8988T (cell line): ENCODE results near the gene SORCS2.

ENCODE experiments used
- DNase-seq: peaks from one replicate; pipeline ENCODE4 v3.0.0; 2011

Gene SORCS2

GRCh38 chr4:7779432-7779768, 587.1 kb downstream of the SORCS2 start:
- no peak for DNase-seq

DNA sequence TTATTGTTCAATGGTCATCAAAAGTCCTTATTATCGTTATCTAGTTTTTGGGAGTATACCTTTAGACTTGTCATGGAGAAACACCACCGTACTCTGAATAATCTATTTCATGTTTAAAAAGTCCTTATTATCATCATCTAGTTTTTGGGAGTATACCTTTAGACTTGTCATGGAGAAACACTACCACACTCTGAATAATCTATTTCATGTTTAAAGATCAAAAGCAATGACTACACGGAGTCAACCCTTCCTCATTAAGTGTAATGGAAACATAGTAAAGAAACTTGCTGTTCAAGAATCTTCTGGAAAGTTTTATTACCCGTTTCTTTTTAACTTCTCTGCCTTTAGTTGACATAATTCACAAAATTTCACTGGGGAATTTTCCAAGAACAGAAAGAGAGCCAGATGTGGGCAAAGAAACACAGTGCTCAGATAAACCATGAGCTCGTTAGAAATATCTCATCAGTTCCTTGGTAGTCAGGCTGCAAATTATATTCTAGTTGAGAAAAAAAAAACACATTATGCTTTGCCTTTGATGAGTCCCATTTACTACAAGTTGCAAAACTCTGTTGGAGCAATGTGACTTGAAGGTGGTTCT, 588.5 kb downstream of the SORCS2 start:
- DNase-seq: no peak

DNA sequence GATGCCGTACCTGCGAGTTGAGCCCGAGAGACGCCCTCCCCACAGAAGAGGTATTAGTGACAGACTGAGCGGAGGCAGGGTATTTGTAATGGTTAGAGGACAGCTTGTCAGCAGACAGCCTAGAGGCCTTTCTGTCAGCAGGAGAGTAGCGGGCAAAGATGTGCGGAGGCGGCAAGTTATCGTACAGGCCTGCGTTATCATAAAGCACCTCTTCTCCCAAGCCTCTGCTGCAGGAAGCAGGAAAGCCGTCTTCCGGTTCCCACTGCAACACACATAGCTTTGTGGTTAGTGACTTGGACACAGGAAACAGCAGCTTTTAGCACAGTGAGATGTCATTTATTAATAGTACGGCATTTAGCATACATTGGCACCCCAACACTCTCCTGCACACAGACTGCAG, 589.0 kb downstream of the SORCS2 start:
- no peak for DNase-seq

- DNase-seq: no peak
Measured at GRCh38 chr4:7781993-7782392, 589.7 kb downstream of the SORCS2 start.

GRCh38 chr4:7782783-7783182, 590.4 kb downstream of the SORCS2 start:
- no peak for DNase-seq

GRCh38 chr4:7783541-7783940, 591.2 kb downstream of the SORCS2 start:
- DNase-seq: no peak

- no peak for DNase-seq
Measured at GRCh38 chr4:7784131-7784870, 592.0 kb downstream of the SORCS2 start.

GRCh38 chr4:7785017-7785416, 592.7 kb downstream of the SORCS2 start:
- DNase-seq: no peak

- DNase-seq: no peak
Measured at GRCh38 chr4:7786040-7786439, 593.7 kb downstream of the SORCS2 start.

DNA sequence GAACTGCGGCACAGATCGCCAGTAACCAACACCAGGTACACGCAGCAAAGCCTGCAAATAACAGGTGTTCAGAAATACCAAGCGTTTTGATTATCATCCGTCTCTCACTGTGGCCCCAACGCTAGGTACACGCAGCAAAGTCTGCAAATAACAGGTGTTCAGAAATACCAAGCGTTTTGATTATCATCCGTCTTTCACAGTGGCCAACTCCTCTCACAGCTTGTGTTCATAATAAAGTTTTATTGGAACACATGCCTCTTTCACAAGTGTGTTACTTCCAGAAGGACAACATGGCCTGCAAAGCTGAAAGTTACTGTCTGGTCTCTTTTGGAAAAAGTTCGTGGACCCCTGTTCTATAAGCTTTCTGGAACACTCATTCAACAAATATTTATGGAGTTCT, 594.2 kb downstream of the SORCS2 start:
- no peak for DNase-seq

DNA sequence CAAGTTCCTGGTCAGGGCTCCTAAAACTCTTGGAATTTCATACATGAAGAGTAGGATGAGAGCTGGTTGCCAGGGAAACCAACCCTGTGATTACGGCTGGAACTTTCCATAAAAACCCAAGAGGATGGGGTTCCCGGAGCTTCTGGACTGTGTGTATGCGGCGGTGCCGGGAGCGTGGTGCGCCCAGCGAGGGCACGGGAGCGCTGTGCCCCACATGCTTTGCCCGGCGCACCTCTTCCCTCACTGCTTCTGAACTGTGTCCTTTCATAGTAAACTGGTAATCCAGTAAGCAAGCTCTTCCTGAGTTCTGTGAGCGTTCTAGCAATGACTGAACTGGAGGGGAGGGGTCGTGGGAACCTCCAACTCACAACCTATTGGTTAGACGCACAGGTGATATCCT, 594.7 kb downstream of the SORCS2 start:
- no peak for DNase-seq

DNA sequence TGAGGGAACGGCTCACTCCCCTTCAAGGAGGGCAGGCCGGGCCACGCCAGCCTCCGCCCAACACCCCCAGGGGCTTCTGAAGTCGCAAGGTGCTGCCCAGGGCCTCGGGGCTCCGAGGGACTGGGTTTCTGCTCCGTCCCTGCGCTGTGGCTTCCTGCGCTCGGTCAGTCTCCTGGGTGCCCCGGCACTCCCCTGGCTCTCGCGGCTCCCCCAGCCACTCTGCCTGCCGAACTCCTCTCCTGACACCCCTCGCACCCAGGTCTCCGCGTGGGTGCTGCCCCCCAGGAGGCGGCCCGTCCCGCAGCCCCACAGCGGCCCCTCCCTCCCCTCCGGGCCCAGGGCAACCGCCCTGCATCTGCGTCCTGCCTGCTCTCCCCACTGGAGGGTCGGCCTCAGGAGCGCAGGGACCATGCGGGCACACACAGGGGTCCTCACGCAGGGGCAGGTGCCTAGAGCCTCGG, 595.4 kb downstream of the SORCS2 start:
- no peak for DNase-seq

GRCh38 chr4:7788193-7788592, 595.9 kb downstream of the SORCS2 start:
- DNase-seq: no peak

GRCh38 chr4:7788694-7789425, 596.5 kb downstream of the SORCS2 start:
- no peak for DNase-seq

DNA sequence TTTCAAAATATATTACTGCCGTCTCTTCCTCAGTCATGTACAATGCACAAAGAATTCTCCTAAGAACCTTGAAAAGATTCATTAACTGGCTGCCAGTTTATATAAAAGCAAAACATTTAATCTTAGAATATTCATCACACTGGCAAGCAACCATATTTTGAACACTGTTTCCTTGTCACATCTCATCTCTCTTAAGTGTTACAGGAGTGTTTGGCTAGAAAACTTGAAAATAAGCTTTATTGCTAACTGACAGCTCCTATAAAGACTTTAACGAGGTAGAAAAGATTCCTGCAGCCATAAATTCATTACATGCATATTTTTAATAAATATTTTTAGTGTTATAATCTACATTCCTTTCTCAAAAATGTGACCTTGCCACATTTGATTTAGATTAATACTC, 597.7 kb downstream of the SORCS2 start:
- no peak for DNase-seq

DNA sequence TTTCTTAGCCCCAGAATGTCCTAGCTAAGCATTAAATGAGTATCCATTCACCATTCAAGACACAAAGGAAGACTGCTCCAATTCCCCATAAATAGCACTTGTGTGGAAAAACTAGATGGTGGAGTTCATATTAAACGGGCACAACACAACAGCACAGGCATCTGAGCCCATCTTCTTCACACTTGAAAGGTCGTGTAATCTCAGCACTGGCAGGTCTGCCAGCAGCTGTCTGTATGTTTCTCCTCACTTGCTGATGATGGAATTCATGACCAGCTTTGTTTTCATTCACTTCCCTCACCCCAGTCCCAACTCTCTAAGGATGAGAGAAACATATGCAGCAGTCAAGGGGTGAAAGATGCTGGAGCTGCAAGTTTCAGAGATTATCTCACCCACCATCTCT, 598.7 kb downstream of the SORCS2 start:
- no peak for DNase-seq
